Inflammatory macrophage treated with lipopolysaccharide for 4 hours (primary cell): ENCODE results near the gene PNPLA1.

Experiments used
- DNase-seq: peaks from one replicate; pipeline ENCODE4 v3.0.0-alpha.2; 2020

PNPLA1 gene

DNA sequence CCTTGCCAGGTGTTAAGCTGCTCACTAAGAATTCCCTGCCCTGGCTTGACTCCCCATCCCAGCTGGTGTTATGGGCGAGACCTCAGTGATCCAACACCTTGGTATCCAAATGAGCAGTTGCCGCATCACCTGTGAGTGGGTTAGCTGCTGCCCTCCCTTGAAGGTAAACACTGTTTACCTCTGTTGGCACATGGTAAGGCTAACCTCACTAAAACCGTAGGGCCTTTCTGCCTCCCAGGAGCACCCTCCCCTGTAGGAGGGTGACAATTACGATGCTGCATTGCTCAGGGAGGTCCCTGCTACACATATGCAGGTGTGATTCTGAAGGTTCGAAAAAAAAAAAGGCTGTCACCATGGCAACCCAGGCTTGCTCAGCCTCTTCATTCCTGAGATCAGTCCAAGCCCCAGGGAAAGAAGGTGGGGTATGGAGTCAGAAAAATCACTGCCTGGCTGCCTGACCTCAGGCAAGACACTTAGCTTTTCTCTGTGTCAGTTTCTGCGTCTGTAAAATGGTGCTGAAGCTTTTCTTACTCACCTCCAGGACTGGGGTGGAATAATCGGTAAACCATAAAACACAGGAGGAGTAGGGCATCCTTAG, 19.5 kb downstream of the PNPLA1 start:
- DNase-seq, result no peak

DNA sequence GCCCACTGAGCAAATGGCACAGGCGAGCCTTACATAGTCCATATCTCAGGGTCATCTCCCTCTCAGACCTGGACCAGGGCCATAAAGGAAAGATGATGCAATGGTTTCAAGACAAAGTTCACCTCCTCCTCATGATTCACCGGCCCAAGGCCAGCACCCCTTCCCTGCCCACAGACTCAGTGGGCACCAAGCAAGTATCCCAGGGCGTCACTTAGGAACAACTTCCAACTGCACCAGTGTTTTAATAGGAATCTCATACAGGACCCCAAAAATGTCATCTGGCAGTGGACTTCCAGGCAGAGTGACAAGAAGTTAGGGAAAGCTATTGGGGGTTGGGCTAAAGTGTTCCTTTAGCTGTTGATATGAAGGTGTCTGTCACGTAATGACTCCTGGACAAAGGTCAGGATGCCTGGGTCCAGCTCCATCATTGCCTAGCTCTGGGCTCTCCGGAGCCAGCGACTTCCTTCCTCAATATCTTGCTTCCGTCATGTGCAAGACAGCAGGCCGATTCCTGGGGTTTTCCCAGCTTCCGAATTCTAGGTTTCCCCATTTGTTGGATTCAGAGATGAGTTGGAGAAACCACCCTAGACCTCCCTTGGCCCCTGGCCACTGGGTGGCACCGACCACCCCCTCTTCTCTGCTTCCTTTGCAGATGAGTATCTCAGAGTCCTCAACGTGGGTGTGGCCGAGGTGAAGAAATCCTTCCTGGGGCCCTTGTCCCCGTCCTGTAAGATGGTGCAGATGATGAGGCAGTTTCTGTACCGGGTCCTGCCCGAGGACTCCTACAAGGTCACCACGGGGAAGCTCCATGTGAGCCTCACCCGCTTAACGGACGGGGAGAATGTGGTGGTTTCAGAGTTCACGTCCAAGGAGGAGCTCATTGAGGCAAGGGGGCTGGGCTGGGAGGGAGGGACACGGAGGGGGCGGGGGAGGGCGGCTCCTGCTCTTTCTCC, 21.1 kb downstream of the PNPLA1 start:
- peak; percentile 99 for DNase-seq

DNA sequence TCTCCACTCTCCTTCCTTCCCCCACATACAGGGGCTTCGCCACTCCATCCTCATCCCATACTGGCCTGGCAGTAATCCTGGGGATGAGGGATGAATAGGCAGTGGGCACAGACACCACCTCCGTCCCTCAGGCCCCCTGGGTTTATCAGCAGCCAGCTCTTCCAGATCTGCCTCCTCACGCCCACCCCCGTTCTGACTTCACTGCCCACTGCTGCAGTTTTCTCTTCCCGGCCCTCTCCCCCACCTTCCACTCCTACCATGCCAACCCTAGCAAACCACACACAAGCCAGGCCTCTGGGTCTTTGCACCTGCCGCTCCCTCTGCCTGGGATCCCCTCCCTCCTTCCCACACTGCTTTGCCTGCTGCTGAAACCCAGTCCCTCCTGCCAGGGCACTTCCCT, 22.3 kb downstream of the PNPLA1 start:
- DNase-seq, result no peak

DNA sequence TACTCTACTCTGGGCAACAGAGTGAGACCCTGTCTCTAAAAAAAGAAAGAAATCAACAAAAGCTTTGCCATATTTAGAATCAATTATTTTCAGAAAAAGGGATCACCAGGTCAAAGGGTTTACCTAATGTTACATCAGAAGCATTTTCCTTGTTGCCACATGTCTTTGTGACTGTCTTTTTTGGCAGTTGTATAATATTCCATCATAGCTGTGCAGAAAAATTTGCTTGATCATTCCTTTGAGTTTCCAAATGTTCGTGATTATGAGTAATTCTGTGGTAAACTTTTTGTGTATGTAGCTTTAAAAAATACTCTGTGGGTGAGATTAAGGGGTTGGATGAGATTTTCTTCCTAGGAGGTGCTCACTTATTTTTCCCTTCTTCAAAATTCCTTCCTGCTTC, 26.4 kb downstream of the PNPLA1 start:
- peak; percentile 79 for DNase-seq

DNA sequence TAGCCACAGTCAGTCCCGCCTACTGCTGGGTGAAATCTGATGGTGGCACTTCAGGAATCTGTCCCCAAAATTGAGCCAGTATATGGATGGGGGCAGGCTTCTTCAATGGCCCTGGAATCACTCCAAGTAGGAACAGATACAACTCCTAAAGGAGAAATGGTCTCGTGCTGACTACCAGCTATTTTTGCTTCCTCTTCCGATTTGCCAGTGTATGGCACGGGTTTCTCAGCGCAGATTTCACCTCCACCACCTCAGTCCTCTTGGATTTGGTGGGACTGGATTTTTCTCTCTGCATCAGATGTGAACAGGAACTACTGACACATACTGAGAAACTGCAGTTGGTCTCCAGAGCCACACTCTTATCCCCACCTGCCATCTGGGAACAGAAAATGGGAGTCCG, 27.2 kb downstream of the PNPLA1 start:
- DNase-seq, result peak; percentile 49

DNA sequence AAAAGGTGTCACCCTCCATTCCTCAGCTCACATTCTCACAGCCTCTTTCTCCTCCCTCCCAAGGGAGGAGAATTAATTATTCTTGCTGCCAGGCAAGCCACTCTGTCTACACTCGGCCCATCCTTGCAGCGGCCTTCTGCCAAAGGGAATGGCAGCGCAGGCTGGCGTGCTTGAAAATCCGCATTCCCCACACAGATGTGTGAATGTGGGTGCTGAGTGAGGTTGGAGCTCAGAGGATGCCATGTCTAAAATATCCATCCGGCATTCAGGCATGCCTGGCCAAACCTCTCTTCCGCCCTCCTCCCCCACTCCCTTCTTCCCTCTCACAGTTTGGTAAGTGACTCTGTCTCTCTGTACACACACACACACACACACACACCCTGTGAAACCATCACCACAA, 27.7 kb downstream of the PNPLA1 start:
- DNase-seq, result no peak

DNA sequence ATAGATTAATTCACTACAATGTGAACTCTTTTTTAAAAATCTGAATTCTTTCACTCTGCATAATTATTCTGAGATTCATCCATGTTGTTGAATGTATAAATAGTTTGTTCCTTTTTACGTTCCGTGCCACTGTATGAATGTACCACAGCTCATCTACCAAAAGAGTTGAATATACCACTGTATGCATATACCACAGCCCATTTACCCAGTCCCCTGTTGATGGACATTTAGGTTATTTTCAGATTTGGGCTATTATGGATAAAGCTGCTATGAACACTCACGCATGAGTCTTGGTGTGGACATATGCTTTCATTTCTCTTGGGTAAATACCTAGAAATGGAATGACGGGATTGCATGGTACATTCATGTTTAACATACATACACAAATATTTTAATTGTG, 28.2 kb downstream of the PNPLA1 start:
- DNase-seq, result no peak

DNA sequence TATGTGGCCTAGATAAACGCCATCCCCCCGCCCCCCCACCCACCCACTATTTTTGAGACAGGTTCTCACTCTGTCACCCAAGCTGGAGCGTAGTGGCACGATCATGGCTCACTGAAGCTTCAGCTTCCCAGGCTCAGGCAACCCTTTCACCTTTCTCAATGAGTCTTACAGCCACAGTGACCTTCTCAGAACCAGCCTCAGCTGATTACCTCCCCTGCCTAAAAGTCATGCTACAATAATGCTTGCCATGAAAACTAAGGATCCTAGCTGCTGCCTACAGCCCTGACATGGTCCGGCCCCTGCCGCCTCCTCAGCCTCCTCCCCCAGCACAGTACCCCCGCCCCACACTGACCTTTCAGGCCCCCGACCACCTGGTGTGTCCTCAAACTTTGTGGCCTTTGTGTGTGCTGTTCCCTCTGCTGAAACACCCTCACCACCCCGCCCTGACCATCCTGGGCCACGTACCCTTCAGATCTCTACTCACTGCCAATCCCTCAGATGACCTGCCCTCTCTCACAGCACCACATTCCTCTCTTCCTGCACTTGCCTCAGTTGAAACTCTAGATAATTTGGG, 31.3 kb downstream of the PNPLA1 start:
- no peak for DNase-seq

DNA sequence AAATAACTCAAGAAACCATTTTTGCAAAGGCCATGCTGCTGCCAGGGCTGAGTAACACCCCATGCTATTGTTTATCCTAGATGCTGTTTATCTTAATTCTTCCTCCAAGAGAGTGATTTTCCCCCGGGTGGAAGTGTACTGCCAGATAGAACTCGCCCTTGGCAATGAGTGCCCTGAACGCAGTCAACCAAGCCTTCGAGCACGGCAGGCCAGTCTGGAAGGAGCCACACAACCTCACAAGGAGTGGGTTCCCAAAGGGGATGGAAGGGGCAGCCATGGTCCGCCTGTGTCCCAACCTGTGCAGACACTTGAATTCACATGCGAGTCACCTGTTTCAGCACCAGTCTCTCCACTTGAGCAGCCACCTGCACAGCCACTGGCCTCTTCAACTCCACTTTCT, 31.9 kb downstream of the PNPLA1 start:
- no peak for DNase-seq

DNA sequence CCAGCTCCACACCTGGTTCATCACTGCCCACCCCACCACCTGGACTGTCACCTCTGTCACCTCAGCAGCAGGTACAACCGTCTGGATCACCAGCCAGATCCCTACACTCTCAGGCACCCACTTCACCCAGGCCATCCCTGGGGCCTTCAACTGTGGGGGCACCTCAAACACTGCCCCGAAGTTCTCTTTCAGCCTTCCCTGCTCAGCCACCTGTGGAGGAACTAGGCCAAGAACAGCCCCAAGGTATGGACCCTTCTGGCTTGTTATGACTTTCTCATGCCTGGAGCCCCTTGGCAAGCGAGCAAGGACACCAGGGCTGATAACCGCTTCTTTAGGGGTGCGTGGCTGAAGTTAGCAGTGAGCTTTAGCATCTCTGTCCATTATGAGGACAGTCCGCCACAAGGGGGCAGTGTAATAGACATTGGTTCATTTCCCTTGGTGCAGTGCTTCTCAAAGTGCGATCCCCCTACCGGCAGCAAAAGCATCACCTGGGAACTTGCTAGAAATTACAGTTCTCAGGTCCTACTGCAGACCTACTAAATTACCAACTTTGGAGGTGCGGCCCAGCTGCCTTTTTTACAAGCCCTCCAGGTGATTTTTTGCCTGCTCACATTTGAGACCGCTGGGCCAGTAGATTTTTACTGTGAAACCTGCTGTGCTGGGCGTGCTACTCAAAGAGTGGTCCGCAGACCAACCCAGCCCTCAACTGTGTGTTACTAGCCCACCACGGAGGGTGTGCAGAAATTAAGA, 32.5 kb downstream of the PNPLA1 start:
- peak; percentile 89 for DNase-seq

DNA sequence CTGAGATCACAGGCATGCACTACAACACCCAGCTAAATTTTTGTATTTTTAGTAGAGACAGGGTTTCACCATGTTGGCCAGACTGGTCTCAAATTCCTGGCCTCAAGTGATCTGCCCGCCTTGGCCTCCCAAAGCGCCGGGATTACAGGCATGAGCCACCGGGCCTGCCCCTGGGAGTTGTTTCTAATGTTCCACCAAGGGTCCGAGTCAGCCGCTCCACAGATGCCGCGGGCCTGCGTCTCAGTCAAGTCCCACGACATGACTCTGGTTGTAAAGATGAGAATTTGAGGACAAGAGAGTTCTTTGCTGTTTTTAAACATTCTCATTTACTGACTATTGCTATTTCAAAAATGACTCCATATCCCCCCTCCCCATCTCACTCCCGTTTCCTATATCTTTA, 36.0 kb downstream of the PNPLA1 start:
- DNase-seq, result no peak

DNA sequence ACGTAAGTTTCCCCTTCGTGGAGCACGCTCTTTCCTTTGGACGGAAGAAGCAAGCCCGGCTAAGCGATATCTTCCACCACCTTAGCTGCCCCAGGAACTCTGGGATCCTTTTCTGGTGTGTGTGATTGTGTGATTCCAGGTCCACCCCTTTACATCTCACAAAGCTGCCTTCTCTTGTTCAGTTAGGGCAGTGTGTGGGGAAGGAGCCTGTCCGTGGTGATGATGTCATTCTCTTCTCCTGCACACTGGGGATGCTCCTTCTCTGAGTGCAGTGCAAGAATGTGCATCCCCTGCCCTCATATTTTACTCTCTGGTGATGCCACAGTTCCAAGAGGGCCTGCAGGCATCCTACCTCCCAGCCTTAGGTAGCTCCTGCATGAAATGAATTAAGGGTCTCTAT, 36.5 kb downstream of the PNPLA1 start:
- DNase-seq, result no peak

DNA sequence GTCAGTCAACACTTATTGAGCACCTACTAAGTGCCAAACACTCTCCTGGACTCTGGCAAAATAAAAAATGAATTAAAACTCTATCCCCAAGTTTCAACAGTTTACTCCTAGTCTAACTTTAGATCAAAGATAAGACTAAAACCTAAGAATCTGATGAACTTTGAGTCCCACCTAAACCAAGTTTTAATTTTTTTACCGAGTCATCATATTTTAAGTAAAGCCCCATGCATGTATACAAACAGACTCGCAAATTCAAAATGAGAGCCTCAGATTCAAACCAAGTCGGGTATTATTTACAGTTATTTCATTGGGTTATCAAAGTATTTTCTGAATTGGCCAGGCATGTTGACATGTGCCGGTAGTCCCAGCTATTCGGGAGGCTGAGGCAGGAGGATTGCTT, 38.7 kb downstream of the PNPLA1 start:
- DNase-seq, result no peak

DNA sequence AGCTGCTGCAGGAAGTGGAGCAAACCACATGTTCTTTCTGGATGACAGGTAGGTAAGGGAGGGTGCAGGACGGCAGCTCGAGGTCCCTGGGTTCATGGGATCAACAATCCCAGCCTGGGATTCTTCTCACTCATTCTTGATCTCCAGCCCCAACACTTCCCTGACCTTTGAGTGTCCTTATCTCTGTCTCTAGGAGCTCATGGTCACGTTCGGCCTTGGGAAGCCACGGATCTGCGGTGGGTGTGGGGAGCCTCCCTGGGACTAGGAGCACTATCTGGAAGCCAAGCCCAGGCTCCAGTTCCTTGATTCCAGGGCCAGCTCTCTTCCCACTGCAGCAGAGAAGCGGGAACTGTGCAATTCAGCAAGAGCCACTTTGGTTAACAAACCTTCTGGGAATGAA, 39.3 kb downstream of the PNPLA1 start:
- no peak for DNase-seq

DNA sequence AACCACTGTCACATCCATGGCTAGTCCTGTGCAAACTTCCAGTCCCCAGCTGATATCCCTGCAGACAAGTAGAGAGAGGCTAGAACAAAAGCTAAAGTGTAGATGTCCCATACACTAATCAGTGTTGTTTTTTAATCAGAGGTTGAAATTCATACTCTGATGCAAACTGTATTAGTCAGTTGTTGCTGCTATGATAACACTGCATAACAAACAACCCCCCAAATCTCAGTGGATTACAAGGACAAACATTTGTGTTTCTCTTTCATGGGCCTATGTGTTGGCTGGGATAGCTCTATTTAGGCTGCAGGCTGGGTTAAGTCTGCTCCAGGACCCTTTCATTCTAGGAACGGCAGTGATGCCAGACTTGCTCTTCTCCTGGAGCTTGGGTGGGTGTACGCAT, 40.0 kb downstream of the PNPLA1 start:
- no peak for DNase-seq

DNA sequence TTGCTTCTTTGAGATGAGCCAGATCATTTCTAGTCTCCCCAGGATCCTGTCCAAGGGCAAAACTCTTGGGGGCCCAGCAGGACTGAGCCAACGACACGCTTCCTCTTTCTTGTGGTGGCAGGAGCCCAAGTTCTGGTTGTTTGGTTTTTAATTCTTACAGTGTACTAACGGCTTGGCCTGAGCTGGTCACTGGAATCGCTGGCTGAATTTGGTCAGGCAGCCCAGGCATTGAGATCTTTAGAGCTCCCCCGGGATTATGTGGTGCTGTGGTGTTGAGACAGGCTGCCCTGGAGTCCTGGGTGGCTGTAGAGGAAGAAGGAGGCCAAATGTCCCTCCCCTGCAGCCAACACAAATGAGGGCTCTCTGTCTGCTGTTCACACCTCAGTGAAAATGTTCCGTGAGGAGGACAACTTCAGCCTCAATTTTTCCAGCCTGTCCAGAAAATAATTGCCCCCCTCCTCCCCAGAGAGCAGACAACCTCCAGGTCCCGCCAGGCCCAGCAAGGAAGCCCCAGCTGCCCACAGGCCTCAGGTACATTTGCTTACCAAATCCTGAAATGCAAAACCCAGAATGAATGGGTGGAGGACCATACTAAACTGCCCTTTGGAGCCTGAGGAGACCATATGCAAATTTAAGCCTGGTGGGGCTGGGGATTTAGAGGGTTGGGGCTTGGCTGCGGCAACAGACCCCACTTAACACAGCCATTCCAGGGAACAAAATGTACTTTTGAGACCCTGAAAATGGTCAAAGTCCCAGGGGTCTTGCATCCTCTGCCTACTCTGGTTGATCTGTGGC, 43.2 kb downstream of the PNPLA1 start:
- DNase-seq, result peak; percentile 33

DNA sequence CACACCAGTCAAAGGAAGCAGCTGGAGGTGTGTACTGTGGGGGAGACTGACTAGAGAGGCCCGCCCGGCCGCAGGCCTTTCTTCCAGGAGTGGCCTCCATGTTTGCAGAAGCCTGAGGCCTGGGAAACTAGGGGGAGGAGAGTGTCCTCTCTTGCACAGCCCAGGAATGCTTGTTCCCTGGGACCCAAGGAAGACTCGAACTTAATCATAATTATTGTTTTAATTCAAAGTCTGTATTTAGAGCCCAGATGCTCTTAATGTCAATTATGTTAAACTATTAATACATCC, 43.7 kb downstream of the PNPLA1 start:
- no peak for DNase-seq

DNA sequence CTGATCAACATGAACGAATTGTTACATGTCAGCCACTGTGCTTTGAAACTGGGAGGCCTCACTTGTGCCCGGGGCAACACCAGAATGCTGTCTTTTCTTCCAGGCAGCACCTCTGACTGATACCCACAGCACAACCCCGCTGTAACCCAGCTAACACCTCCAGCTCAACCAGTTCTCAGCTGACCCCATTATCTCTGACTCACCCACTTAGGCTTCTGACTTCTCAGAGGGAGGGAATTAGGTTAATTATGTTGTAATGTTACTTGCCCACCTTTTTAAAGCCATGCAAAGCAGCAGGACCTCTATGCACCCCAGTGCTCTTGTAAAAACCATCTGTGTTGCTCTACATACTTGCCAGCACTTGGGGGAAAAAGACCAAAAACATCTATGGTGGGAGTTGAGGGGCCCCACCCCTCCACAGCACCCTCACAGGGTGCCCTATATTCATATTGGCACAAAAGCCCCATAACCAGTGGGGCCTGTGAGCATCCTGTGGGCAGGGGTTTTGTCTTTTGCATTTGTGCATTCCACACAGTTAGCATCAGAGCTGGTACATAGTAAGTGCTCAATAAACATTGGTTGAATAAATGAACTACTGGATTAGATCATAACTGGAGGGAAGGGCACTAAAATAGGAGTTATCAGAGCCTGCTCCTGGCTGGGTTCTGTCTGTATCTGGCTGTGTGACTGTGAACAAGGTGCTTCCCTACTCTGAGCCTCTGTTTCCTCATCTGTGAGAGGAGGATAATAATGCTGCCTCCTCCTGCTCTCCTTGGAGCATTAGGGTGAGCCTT, 44.6 kb downstream of the PNPLA1 start:
- DNase-seq, result no peak

DNA sequence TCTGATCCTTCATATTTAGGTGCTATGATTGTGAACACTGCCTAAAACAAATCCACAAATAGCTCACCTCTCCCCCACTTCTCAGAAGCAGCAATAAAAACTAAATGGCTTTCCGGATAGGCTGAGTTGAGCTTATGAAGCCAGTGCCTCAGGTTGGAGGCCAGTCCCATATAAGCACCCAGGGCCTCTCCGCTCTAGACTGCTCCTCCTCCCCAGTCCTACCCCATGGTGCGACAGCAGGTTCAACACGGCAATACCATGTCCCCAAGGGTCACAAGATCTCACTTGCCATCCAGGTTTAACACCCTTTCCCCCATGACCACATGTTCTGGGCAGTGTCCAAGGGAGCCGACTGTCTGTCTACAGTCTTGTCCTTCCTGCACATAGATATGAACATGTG, 46.1 kb downstream of the PNPLA1 start:
- DNase-seq, result no peak

DNA sequence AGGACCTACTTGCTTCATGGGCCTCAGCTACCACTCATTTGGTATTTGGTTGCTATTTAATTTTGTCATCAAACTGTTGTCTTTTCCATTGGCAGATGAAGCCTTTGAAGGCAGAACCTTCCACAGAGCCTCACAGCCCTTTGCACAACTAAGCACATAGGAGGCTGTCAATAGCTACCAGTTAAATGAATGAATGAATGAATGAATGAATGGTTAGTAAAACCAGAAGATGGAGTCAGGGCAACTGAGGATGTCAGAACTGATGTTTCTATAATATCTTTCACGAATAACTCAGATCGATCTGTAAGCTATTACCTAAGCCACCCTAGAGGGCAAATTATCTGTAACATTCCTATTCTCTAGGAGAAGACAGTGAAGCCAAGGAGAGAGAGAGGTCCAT, 47.8 kb downstream of the PNPLA1 start:
- DNase-seq, result no peak

DNA sequence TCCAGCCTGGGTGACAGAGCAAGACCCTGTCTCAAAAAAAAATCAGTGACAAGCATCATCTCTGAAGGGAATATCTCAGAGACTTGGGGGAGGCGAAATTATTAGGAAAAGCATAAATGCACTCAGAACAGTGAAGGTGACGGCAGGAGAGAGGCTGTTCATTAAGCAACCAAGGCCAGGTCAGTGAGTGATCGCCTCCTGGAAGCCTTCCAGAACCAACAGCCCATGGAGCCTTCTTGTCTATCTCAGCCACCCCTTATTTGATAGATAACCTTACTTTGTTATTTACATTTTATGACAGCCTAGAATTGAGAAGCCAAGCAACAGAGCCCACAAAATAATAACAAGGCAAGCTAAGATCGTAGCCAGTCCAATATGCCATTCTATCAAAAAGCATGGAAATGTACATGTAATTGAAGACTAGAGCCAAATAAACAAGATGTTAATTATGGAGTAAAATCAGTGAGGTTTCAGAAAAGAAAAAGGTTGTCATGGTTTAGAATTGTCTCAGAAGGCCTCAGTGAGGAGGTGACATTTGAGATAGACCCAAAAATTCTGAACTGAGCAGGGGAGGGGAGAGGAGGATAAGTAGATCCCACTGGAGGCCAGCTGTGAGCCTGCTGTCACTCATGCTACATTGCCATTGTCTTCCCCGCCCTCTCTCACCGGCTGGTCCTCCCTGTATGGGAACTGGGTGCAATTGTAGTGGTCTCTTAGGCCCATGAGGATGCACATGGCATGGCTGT, 49.0 kb downstream of the PNPLA1 start:
- DNase-seq, result no peak
